ACC112 (cell line): ENCODE results near the gene ANTKMT.

Experiments used
- H2AFZ ChIP-seq: fragments of 200-600 bp; sonication (generic); one replicate; pipeline ENCODE4 v1.6.0; 2017; ENCODE audit warnings: antibody characterized with exemption, low read length; ENCODE audit not compliant: unreplicated experiment
- H3K27ac ChIP-seq: fragments of 200-600 bp; sonication (generic); 2 replicates; pipeline ENCODE4 v1.5.1; 2014; ENCODE audit warnings: low read depth, mild to moderate bottlenecking, antibody characterized with exemption, low read length, moderate library complexity
- H3K27me3 ChIP-seq: fragments of 200-600 bp; sonication (generic); 2 replicates; pipeline ENCODE4 v1.6.1; 2014; ENCODE audit warnings: mild to moderate bottlenecking, antibody characterized with exemption, low read length, moderate library complexity, mixed read lengths; ENCODE audit not compliant: insufficient read depth
- H3K36me3 ChIP-seq: fragments of 200-600 bp; sonication (generic); 2 replicates; pipeline ENCODE4 v1.6.1; 2016; ENCODE audit warnings: mild to moderate bottlenecking, antibody characterized with exemption, low read length, moderate library complexity, mixed read lengths; ENCODE audit not compliant: insufficient read depth
- H3K4me1 ChIP-seq: fragments of 200-600 bp; sonication (generic); one replicate; pipeline ENCODE4 v1.6.1; 2016; ENCODE audit warnings: low read length, mixed read lengths; ENCODE audit not compliant: insufficient read depth, unreplicated experiment, control insufficient read depth
- H3K4me3 ChIP-seq: fragments of 200-600 bp; sonication (generic); 2 replicates; pipeline ENCODE4 v1.5.1; 2014; ENCODE audit warnings: mild to moderate bottlenecking, low read depth, low read length
- H3K79me2 ChIP-seq: fragments of 200-600 bp; sonication (generic); one replicate; pipeline ENCODE4 v1.6.0; 2016; ENCODE audit warnings: low read length; ENCODE audit not compliant: control insufficient read depth, unreplicated experiment, insufficient read depth

Gene ANTKMT

GRCh38 chr16:692356-693108 lies 28.4 kb upstream of the ANTKMT start:
- H3K27ac ChIP-seq: no peak overlapping the region

GRCh38 chr16:693364-693763 lies 27.6 kb upstream of the ANTKMT start:
- Histone ChIP-seq H2AFZ (no peak overlapping the region), H3K27me3 (peaks cover 47% of the 10 kb centered on the region), H3K4me3 (no peak overlapping the region), H3K36me3 (no peaks in the 10 kb centered on the region), H3K4me1 (peaks cover 5% of the 10 kb centered on the region), H3K79me2 (peaks cover 10% of the 10 kb centered on the region), H3K27ac (no peak overlapping the region)

More at GRCh38 chr16:692356-693108, 28.4 kb upstream of the ANTKMT start:
- H2AFZ ChIP-seq: no peak overlapping the region
- peaks cover 5% of the 10 kb centered on the region for H3K4me1 ChIP-seq
- H3K36me3 ChIP-seq: no peaks in the 10 kb centered on the region
- no peak overlapping the region for H3K4me3 ChIP-seq
- H3K79me2 ChIP-seq: peaks cover 12% of the 10 kb centered on the region
- peaks cover 43% of the 10 kb centered on the region for H3K27me3 ChIP-seq

GRCh38 chr16:693766-694165 lies 27.2 kb upstream of the ANTKMT start:
- H3K4me1 ChIP-seq: peaks cover 5% of the 10 kb centered on the region
- no peaks in the 10 kb centered on the region for H3K36me3 ChIP-seq
- H3K27ac ChIP-seq: no peak overlapping the region
- H2AFZ ChIP-seq: no peak overlapping the region
- H3K79me2 ChIP-seq: peaks cover 9% of the 10 kb centered on the region
- H3K4me3 ChIP-seq: no peak overlapping the region
- peaks cover 49% of the 10 kb centered on the region for H3K27me3 ChIP-seq

- no peaks in the 10 kb centered on the region for H3K36me3 ChIP-seq
- no peak overlapping the region for H2AFZ ChIP-seq
- H3K4me3 ChIP-seq: no peak overlapping the region
- H3K27ac ChIP-seq: no peak overlapping the region
- H3K4me1 ChIP-seq: peaks cover 4% of the 10 kb centered on the region
- peaks cover 54% of the 10 kb centered on the region for H3K27me3 ChIP-seq
- H3K79me2 ChIP-seq: peaks cover 3% of the 10 kb centered on the region
Observed at GRCh38 chr16:694187-694862, 26.6 kb upstream of the ANTKMT start.

GRCh38 chr16:694863-695354 lies 26.0 kb upstream of the ANTKMT start:
- Histone ChIP-seq H3K4me1 (no peaks in the 10 kb centered on the region), H2AFZ (no peak overlapping the region), H3K27me3 (peaks cover 56% of the 10 kb centered on the region), H3K36me3 (no peaks in the 10 kb centered on the region), H3K4me3 (no peak overlapping the region), H3K79me2 (no peaks in the 10 kb centered on the region), H3K27ac (no peak overlapping the region)

- Histone ChIP-seq H3K27ac (no peak overlapping the region), H3K36me3 (no peaks in the 10 kb centered on the region), H3K79me2 (no peaks in the 10 kb centered on the region), H2AFZ (no peak overlapping the region), H3K4me1 (no peaks in the 10 kb centered on the region), H3K27me3 (peaks cover 62% of the 10 kb centered on the region), H3K4me3 (peak overlapping the region; percentile 35; the same call in 1 of the 2 replicates)
Observed at GRCh38 chr16:695355-696089, 25.4 kb upstream of the ANTKMT start.

GRCh38 chr16:698911-699671 lies 21.9 kb upstream of the ANTKMT start:
- Histone ChIP-seq H3K4me3 (no peak overlapping the region), H3K27ac (no peak overlapping the region), H3K27me3 (peaks cover 75% of the 10 kb centered on the region), H3K36me3 (no peaks in the 10 kb centered on the region), H2AFZ (no peak overlapping the region), H3K79me2 (no peaks in the 10 kb centered on the region), H3K4me1 (no peaks in the 10 kb centered on the region)

GRCh38 chr16:700684-701584 lies 20.0 kb upstream of the ANTKMT start:
- H3K4me3 ChIP-seq: no peak overlapping the region
- no peak overlapping the region for H3K27ac ChIP-seq
- peaks cover 69% of the 10 kb centered on the region for H3K27me3 ChIP-seq
- no peak overlapping the region for H2AFZ ChIP-seq
- no peaks in the 10 kb centered on the region for H3K36me3 ChIP-seq
- H3K4me1 ChIP-seq: no peaks in the 10 kb centered on the region
- H3K79me2 ChIP-seq: no peaks in the 10 kb centered on the region

- no peak overlapping the region for H3K4me3 ChIP-seq
- H3K4me1 ChIP-seq: no peaks in the 10 kb centered on the region
- no peaks in the 10 kb centered on the region for H3K36me3 ChIP-seq
- H3K27ac ChIP-seq: no peak overlapping the region
- no peaks in the 10 kb centered on the region for H3K79me2 ChIP-seq
- H3K27me3 ChIP-seq: peaks cover 78% of the 10 kb centered on the region
- H2AFZ ChIP-seq: no peak overlapping the region
Observed at GRCh38 chr16:702341-702740, 18.6 kb upstream of the ANTKMT start.
